HG02759 (cell line): ENCODE results near the gene GABRE.
"Not testable (repeated sequence)": the region's sequence is repeated elsewhere in the genome, so short reads cannot be mapped to it uniquely, and the experiment has no call there.

Experiments used
- ATAC-seq: cut with Tn5 transposase; IDR thresholded peaks from one replicate; pipeline ENCODE4 v1.9.1; 2021; ENCODE audit warnings: mild to moderate bottlenecking, moderate library complexity; ENCODE audit not compliant: unreplicated experiment

Gene GABRE

GRCh38 chrX:151970661-151971060 lies 3.8 kb downstream of the GABRE start:
- ATAC-seq, result no peak

GRCh38 chrX:151970027-151970426 lies 4.4 kb downstream of the GABRE start:
- no peak for ATAC-seq

GRCh38 chrX:151966236-151966635 lies 8.2 kb downstream of the GABRE start:
- ATAC-seq, result no peak

- no peak for ATAC-seq
Measured at GRCh38 chrX:151962034-151962433, 12.4 kb downstream of the GABRE start.

- no peak for ATAC-seq
Measured at GRCh38 chrX:151958101-151958500, 16.4 kb downstream of the GABRE start.

GRCh38 chrX:151954730-151955129 lies 19.7 kb downstream of the GABRE start:
- ATAC-seq, result no peak

- ATAC-seq, result no peak
Measured at GRCh38 chrX:151938172-151938571, 36.3 kb downstream of the GABRE start.

- no peak for ATAC-seq
Measured at GRCh38 chrX:151935358-151935757, 39.1 kb downstream of the GABRE start.

GRCh38 chrX:151929126-151929525 lies 45.4 kb downstream of the GABRE start:
- ATAC-seq, result no peak

GRCh38 chrX:151923648-151924047 lies 50.8 kb downstream of the GABRE start:
- no peak for ATAC-seq

GRCh38 chrX:151922692-151923091 lies 51.8 kb downstream of the GABRE start:
- no peak for ATAC-seq

GRCh38 chrX:151921866-151922265 lies 52.6 kb downstream of the GABRE start:
- no peak for ATAC-seq

- ATAC-seq, result no peak
Measured at GRCh38 chrX:151921292-151921691, 53.2 kb downstream of the GABRE start.

- ATAC-seq, result no peak
Measured at GRCh38 chrX:151920530-151920929, 53.9 kb downstream of the GABRE start.

GRCh38 chrX:151920101-151920500 lies 54.4 kb downstream of the GABRE start:
- no peak for ATAC-seq

GRCh38 chrX:151919610-151920009 lies 54.9 kb downstream of the GABRE start:
- ATAC-seq, result no peak

GRCh38 chrX:151918736-151919135 lies 55.7 kb downstream of the GABRE start:
- ATAC-seq, result not testable (repeated sequence)

GRCh38 chrX:151912780-151913179 lies 61.7 kb downstream of the GABRE start, which contains the start of gene MAGEA4:
Gene MAGEA4, plus strand, starts transcription at chrX:151912889. Its CDS starts 10,776 bp downstream, at chrX:151923665.
- ATAC-seq, result no peak

- ATAC-seq, result no peak
Measured at GRCh38 chrX:151912221-151912620, 62.3 kb downstream of the GABRE start.

- ATAC-seq, result no peak
Measured at GRCh38 chrX:151904989-151905388, 69.5 kb downstream of the GABRE start.
